ENCODE data around the gene ZKSCAN7. TPM values are rescaled to one million over a fixed set of nuclear protein-coding genes. Genes with fewer than 3 reads are reported as not detected.
"Not testable (repeated sequence)": the region's sequence is repeated elsewhere in the genome, so short reads cannot be mapped to it uniquely, and the experiment has no call there.

The ZKSCAN7 gene
- total RNA-seq (2014; rRNA removed; shearing (Covaris generic)): 6.2 and 6.6 TPM in 2 replicates

GRCh38 chr3:44554626-44555592 is at the start of gene ZKSCAN7:
Gene ZKSCAN7, plus strand, starts transcription at chr3:44555193. Its CDS starts 1,855 bp downstream, at chr3:44557048.
- H3K4me3 ChIP-seq: peak within 1 kb of the TSS; percentile 86
- peak; percentile 76 to 77 for DNase-seq
- 0 out of 2 replicates have a peak, but pooled peaks cover 3% of the 10 kb centered on the region for H3K4me1 ChIP-seq
- peaks cover 12% of the 10 kb centered on the region for H3K36me3 ChIP-seq
- H3K27me3 ChIP-seq: no peaks in the 10 kb centered on the region
- peak within 1 kb of the TSS; percentile 61 for H3K27ac ChIP-seq
- no peaks in the 10 kb centered on the region for H3K9me3 ChIP-seq (replicated peaks)

GRCh38 chr3:44506556-44506955 is 48.4 kb upstream of the ZKSCAN7 start:
- DNase-seq: no peak
- Histone ChIP-seq H3K4me1 (peaks cover 3% of the 10 kb centered on the region; the same call in 1 of the 2 replicates), H3K9me3 (replicated peaks) (peaks cover 22% of the 10 kb centered on the region), H3K4me3 (no peak overlapping the region), H3K27me3 (no peaks in the 10 kb centered on the region), H3K36me3 (peaks cover 63% of the 10 kb centered on the region), H3K27ac (no peak overlapping the region)

- Histone ChIP-seq H3K36me3 (peaks cover 59% of the 10 kb centered on the region), H3K4me3 (no peak overlapping the region), H3K27me3 (no peaks in the 10 kb centered on the region), H3K4me1 (peaks cover 3% of the 10 kb centered on the region; the same call in 1 of the 2 replicates), H3K9me3 (replicated peaks) (peaks cover 18% of the 10 kb centered on the region), H3K27ac (no peak overlapping the region)
- no peak for DNase-seq
Measured at GRCh38 chr3:44506961-44507360, 48.0 kb upstream of the ZKSCAN7 start.

GRCh38 chr3:44509393-44509921 is 45.5 kb upstream of the ZKSCAN7 start:
- peak overlapping the region; percentile 92 for H3K27ac ChIP-seq

GRCh38 chr3:44510000-44510368 is 45.0 kb upstream of the ZKSCAN7 start:
- Histone ChIP-seq H3K4me3 (peak overlapping the region; percentile 96), H3K9me3 (replicated peaks) (peaks cover 5% of the 10 kb centered on the region), H3K27ac (peak overlapping the region; percentile 92), H3K27me3 (no peaks in the 10 kb centered on the region), H3K36me3 (peaks cover 40% of the 10 kb centered on the region), H3K4me1 (peaks cover 3% of the 10 kb centered on the region; the same call in 1 of the 2 replicates)
- peak; percentile 70 to 81 for DNase-seq

More at GRCh38 chr3:44509393-44509921, 45.5 kb upstream of the ZKSCAN7 start:
- no peak for DNase-seq
- H3K36me3 ChIP-seq: peaks cover 43% of the 10 kb centered on the region
- H3K4me1 ChIP-seq: peaks cover 3% of the 10 kb centered on the region; the same call in 1 of the 2 replicates
- H3K4me3 ChIP-seq: peak overlapping the region; percentile 96
- H3K9me3 ChIP-seq (replicated peaks): peaks cover 5% of the 10 kb centered on the region
- no peaks in the 10 kb centered on the region for H3K27me3 ChIP-seq

- Histone ChIP-seq H3K9me3 (replicated peaks) (peaks cover 5% of the 10 kb centered on the region), H3K27me3 (no peaks in the 10 kb centered on the region), H3K36me3 (peaks cover 28% of the 10 kb centered on the region), H3K4me3 (peak overlapping the region; percentile 96), H3K27ac (peak overlapping the region; percentile 92), H3K4me1 (peaks cover 3% of the 10 kb centered on the region; the same call in 1 of the 2 replicates)
- peak in 1 of 2 experiments; percentile 8 for DNase-seq
Measured at GRCh38 chr3:44511238-44511566, 43.8 kb upstream of the ZKSCAN7 start.

GRCh38 chr3:44513513-44513912 is 41.5 kb upstream of the ZKSCAN7 start:
- peaks cover 6% of the 10 kb centered on the region for H3K36me3 ChIP-seq
- H3K9me3 ChIP-seq (replicated peaks): peaks cover 5% of the 10 kb centered on the region
- no peaks in the 10 kb centered on the region for H3K27me3 ChIP-seq
- no peak overlapping the region for H3K4me3 ChIP-seq
- no peak for DNase-seq
- H3K27ac ChIP-seq: no peak overlapping the region
- peaks cover 3% of the 10 kb centered on the region; the same call in 1 of the 2 replicates for H3K4me1 ChIP-seq

- Histone ChIP-seq H3K9me3 (replicated peaks) (no peaks in the 10 kb centered on the region), H3K4me1 (no peaks in the 10 kb centered on the region), H3K27me3 (no peaks in the 10 kb centered on the region), H3K36me3 (no peaks in the 10 kb centered on the region), H3K4me3 (no peak overlapping the region), H3K27ac (no peak overlapping the region)
- no peak for DNase-seq
Measured at GRCh38 chr3:44516230-44516629, 38.8 kb upstream of the ZKSCAN7 start.

- H3K4me1 ChIP-seq: no peaks in the 10 kb centered on the region
- no peaks in the 10 kb centered on the region for H3K27me3 ChIP-seq
Measured at GRCh38 chr3:44518782-44519156, 36.2 kb upstream of the ZKSCAN7 start.

GRCh38 chr3:44521721-44522120 is 33.3 kb upstream of the ZKSCAN7 start:
- no peaks in the 10 kb centered on the region for H3K9me3 ChIP-seq (replicated peaks)
- H3K4me3 ChIP-seq: no peak overlapping the region
- DNase-seq: no peak
- H3K27ac ChIP-seq: no peak overlapping the region
- H3K27me3 ChIP-seq: no peaks in the 10 kb centered on the region
- no peaks in the 10 kb centered on the region for H3K4me1 ChIP-seq
- H3K36me3 ChIP-seq: no peaks in the 10 kb centered on the region

More at GRCh38 chr3:44518782-44519156, 36.2 kb upstream of the ZKSCAN7 start:
- no peaks in the 10 kb centered on the region for H3K9me3 ChIP-seq (replicated peaks)
- no peak overlapping the region for H3K4me3 ChIP-seq
- no peaks in the 10 kb centered on the region for H3K36me3 ChIP-seq
- no peak overlapping the region for H3K27ac ChIP-seq
- DNase-seq: no peak

GRCh38 chr3:44522494-44522933 is 32.5 kb upstream of the ZKSCAN7 start:
- no peak overlapping the region for H3K4me3 ChIP-seq
- H3K27me3 ChIP-seq: no peaks in the 10 kb centered on the region
- H3K36me3 ChIP-seq: no peaks in the 10 kb centered on the region
- no peak for DNase-seq
- H3K27ac ChIP-seq: no peak overlapping the region
- no peaks in the 10 kb centered on the region for H3K9me3 ChIP-seq (replicated peaks)
- H3K4me1 ChIP-seq: no peaks in the 10 kb centered on the region

- Histone ChIP-seq H3K4me1 (no peaks in the 10 kb centered on the region), H3K27me3 (no peaks in the 10 kb centered on the region), H3K4me3 (no peak overlapping the region), H3K27ac (no peak overlapping the region), H3K36me3 (no peaks in the 10 kb centered on the region), H3K9me3 (replicated peaks) (no peaks in the 10 kb centered on the region)
- DNase-seq: no peak
Measured at GRCh38 chr3:44525060-44525459, 29.9 kb upstream of the ZKSCAN7 start.

GRCh38 chr3:44529927-44530326 is 25.1 kb upstream of the ZKSCAN7 start:
- Histone ChIP-seq H3K9me3 (replicated peaks) (no peaks in the 10 kb centered on the region), H3K27me3 (no peaks in the 10 kb centered on the region), H3K4me1 (no peaks in the 10 kb centered on the region), H3K27ac (no peak overlapping the region), H3K36me3 (no peaks in the 10 kb centered on the region), H3K4me3 (no peak overlapping the region)
- peak; percentile 15 to 36 for DNase-seq

- no peak for DNase-seq
Measured at GRCh38 chr3:44530911-44531310, 24.1 kb upstream of the ZKSCAN7 start.

GRCh38 chr3:44534659-44535058 is 20.3 kb upstream of the ZKSCAN7 start:
- H3K9me3 ChIP-seq (replicated peaks); DNase-seq; H3K27me3 ChIP-seq; H3K4me1 ChIP-seq; H3K4me3 ChIP-seq; H3K36me3 ChIP-seq; H3K27ac ChIP-seq: not testable (repeated sequence)

More at GRCh38 chr3:44530911-44531310, 24.1 kb upstream of the ZKSCAN7 start:
- Histone ChIP-seq H3K36me3 (no peaks in the 10 kb centered on the region), H3K4me1 (no peaks in the 10 kb centered on the region), H3K4me3 (no peak overlapping the region), H3K9me3 (replicated peaks) (no peaks in the 10 kb centered on the region), H3K27me3 (no peaks in the 10 kb centered on the region), H3K27ac (no peak overlapping the region)

All from SJCRH30 (cell line).